Measurements from ENCODE around the gene AMBRA1.

The AMBRA1 gene

DNA sequence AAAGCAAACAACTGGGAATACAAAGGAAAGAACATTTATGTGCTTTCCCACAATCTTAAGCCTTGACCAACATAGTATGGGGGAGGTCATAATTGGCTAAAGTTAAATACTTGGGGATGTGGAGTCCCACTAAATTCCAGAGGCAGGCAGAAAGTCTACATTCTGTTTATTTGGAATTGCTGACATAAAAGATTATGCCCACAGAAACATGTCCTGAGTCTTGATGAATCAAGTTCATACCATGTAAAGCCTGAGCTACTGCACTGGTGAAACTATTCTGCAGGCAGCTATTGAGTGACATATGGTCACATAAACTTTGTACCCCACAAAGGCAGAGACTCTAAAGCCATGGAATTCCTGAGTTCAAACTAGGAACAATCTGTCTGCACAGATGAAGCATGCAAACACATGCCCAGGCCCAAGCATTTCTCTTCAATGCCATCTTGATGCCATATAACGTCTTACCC, 132.3 kb downstream of the AMBRA1 start:
- DNase-seq = no peak

DNA sequence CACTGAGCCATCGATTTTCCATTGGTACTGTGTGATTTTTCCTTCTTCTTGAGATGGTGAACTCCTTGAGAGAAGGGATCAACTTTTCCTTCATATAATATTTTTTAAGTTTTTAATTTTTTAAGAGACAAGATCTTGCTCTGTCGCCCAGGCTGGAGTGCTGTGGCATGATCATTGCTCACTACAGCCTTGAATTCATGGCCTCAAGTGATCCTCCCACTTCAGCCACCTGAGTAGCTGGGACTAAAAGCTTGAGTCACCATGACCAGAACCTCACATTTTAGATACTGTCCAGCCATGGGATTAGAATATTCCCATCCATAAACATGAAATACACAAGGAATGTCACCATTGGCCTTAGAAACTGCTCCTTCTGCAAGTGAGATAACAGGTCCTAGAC, 135.3 kb downstream of the AMBRA1 start:
- DNase-seq = no peak

DNA sequence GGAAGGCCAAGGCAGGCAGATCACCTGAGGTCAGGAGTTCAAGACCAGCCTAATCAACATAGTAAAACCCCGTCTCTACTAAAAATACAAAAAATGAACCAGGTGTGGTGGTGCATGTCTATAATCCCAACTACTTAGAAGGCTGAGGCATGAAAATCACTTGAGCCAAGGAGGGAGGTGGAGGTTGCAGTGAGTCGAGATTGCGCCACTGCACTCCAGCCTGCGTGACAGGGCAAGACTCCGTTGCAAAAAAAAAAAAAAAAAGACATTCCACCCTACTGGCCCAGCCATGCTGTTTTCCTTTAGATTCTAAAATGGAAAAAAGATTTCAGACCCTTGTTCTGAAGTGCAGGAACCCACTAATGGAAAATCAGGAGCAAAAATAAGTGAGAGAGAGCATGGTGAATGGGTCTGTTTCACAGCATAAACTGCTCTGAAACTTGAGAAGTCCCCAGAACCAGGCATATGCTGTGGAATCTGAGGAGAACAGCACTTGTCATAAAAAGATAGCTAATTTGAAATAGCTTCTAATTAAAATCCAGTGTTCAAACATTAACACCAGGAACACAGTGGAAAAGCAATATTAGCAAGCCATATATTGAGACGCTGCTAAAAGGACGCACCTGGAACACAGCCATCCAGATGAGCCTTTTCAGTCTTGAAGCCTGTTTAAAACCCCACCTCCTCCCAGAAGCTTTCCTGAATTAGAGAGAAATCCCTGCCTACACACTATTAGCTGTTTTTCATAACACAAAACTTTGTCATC, 136.0 kb downstream of the AMBRA1 start:
- DNase-seq = no peak

GRCh38 chr11:46457021-46457420, 136.8 kb downstream of the AMBRA1 start:
- DNase-seq = no peak

DNA sequence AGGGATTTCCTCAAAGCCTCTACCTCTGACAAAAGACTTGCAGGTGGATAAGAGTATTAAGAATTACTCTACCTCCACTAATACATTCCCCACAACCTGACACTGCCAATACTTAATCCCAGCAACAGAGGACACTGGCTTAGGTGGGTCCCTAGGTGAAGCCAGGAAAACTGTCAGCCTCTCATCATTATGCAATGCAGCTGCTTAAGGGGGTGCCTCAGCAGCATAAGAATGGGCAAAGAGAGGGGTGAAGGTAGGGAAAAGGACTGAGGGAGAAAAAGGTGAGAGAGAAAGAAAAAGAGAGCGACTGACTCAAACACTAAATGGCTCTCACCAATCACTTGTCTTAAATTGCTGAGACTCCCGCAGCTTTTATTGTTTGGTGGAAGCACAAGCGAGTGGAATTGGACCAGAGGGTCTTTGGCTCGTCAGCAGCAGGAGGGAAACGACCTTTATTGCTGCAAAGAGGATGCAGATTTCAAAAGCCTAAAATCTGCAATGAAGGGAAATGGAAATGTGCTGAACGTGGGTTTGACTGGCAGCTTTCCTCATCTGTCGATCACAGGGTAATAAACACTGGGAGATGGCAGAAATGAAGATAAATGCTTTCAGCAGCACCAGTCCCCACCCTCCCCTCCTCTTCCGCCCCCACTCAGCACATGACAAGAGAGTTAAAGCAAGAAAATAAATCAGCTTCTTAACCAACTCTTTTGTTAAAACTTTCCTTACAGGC, 137.4 kb downstream of the AMBRA1 start:
- DNase-seq = no peak

DNA sequence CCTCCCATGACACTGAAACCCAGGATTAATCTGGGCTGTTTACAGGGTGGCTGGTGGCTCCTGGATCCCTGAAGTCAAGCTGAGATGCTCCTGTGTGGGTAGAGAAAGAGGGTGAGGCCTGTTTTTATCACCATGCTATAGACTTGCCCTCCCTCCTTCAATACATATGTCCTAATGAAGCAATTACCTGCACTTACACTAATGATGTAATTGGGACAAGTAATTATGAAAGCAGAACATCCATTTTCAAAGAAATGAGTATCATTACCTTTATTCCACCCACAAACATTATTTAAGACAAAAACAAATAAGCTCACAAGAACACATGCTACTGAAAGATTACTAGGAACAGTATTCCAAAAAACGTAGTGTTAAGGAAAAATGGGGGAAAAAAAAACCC, 138.0 kb downstream of the AMBRA1 start:
- no peak for DNase-seq

DNA sequence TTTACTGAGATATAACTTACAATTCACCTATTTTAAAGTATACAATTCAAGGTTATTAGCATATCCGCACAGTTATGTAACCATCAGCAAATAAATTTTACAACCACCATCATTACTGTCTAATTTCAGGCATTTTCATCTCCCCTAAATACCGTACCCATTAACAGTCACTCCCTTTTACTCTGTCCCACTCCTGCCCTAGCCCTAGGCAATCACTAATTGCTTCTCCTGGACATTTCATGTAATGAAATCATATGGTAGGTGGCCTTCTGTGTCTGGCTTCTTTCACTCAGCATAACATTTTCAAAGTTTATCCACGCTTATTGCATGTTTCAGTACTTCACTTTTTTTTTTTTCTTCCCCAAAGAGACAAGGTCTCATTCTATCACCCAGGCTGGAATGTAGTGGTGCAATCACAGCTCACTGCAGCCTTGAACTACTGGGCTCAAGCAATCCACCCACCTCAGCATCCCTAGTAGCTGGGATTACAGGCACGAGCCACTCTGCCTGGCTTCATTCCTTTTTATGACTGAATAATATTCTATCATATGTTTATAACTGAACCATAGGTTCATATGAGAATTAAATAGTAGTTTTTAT, 140.8 kb downstream of the AMBRA1 start:
- DNase-seq = no peak

- DNase-seq = no peak
These were observed 142.1 kb downstream of the AMBRA1 start for GRCh38 chr11:46451759-46452158.

- DNase-seq = no peak
These were observed 142.9 kb downstream of the AMBRA1 start for GRCh38 chr11:46450846-46451477.

GRCh38 chr11:46447544-46447943, 146.3 kb downstream of the AMBRA1 start:
- DNase-seq = no peak

- no peak for DNase-seq
These were observed 147.7 kb downstream of the AMBRA1 start for GRCh38 chr11:46445920-46446771.

DNA sequence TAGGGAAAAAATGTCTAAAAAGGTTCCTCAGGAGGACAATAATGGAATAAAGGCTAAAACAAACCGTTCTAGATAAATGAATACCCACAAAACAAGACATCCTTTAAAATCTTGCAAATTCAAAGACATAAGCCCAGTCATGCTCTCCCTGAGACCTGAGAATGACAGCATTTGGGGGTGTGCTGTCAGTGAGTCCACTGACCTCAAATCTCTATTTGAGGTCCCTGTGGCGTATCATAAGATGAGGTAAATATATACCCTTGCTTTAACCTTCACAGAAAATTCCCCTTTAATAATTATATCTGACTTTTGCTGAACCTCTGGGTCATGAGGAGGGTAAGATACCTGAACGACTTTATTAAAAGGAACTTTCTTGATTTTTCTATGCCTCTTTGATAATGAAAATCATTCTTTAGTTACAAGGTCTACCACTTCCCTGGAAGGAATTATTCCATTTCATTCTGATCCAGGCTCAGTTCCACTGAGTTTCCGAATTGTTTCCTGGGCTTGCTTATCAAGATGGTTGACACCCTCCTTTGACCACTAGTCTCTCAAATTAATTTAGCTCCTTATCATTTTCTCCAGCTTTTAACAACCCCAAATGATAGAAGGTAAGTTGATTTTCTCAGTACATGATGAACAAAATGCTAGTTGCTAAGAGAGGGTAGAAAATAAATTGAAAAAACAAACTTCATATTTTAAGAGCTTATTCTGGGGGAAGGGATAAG, 148.5 kb downstream of the AMBRA1 start:
- DNase-seq = no peak

- DNase-seq = no peak
These were observed 149.5 kb downstream of the AMBRA1 start for GRCh38 chr11:46444305-46444704.

- DNase-seq = no peak
These were observed 155.6 kb downstream of the AMBRA1 start for GRCh38 chr11:46438211-46438610.

DNA sequence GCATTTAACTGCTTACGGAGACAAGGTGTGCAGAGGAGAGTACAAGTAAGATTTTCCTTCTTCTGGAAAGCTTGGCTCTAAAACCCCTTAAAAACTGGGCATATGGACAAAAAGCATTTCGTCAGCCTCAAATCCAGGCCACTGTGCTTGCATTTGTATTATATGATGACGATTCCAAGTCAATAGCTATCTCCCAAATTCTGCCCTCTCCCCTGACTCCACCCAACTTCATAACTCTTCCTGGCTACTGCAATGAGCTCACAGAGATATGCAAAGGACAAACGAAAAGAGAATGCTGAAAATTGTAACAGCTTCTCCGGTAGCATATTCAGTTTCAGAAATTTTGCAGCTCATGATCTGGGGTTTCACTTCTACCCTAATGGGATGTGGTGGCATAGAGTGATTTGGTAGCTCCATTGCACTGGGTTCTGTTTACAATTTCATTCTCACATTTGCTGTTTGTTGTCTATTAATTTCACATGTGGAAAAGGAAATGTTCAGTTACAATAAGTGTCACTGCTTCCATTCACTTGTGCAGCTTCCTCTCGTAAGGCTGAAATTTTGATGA, 156.6 kb downstream of the AMBRA1 start:
- DNase-seq = no peak

DNA sequence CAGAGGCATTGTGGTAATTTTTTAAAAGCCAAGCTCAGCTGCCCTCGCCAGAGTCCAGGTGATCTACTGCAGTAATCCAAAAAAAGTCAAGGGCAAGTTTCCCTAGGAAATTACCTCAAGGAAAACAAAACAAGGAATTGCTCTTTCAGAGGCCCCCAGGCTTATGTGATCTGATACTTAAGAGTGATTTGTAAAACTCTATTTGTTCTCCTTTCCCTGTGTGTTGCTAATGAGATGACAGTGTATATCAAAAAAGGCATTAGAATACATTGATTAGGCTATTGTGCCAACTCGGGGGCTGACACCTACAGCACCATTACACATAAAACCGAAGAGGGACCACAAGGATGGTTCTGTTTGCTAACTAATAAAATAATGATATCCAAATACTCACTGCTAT, 157.7 kb downstream of the AMBRA1 start:
- DNase-seq = no peak

DNA sequence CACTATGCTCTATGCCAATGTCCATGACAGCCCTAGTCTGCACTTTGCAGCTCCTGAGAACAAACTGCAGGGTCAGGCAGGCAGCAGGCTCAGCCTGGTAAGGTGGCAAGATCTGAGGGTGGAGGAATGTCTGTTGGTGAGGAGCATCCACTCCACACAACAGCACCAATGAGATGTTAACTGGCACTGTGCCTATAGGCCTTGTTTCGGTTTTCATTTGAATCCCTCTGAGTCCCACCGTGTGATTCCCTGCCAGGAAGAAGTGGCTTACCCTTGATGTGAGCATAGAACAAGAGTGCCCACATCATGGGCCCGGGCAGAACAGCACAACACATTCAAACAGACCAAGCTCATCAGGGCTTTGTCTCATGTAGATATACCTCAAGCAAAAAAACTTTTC, 158.1 kb downstream of the AMBRA1 start:
- no peak for DNase-seq

DNA sequence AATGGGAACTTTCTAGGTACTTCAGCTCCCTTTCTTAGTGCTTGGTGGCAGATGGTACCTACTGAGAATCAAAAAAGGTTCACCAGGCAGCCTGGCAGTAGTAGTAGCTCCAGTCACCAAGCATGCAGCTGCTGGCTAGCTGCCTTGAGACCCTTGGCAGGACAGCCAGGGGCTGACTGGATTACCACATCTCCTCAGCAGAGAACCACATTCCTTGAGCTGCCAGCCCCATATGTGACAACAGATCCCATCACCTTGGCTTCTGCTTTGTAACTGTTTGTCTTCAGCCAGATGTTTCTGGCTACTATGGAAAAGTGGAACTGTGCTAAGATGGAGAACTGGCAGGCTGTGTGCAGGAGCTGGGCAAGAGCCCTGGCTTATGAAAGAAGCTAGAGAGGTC, 162.6 kb downstream of the AMBRA1 start:
- no peak for DNase-seq

- no peak for DNase-seq
These were observed 164.1 kb downstream of the AMBRA1 start for GRCh38 chr11:46429717-46430116.

- no peak for DNase-seq
These were observed 166.5 kb downstream of the AMBRA1 start for GRCh38 chr11:46427364-46427763.

- no peak for DNase-seq
These were observed 167.4 kb downstream of the AMBRA1 start for GRCh38 chr11:46426233-46426991.

Data from activated gamma-delta T cell treated with Interleukin-2 at 50 U/mL for 16 hours (primary cell).